ENCODE data around the gene VIL1. TPM values are rescaled to one million over a fixed set of nuclear protein-coding genes. Genes with fewer than 3 reads are reported as not detected.

The VIL1 gene
- total and polyA plus RNA-seq, 2 of the 13 experiments (the other 11 are each of a cell fraction or from before 2014, with no cell fraction given) = 287 to 301 TPM

DNA sequence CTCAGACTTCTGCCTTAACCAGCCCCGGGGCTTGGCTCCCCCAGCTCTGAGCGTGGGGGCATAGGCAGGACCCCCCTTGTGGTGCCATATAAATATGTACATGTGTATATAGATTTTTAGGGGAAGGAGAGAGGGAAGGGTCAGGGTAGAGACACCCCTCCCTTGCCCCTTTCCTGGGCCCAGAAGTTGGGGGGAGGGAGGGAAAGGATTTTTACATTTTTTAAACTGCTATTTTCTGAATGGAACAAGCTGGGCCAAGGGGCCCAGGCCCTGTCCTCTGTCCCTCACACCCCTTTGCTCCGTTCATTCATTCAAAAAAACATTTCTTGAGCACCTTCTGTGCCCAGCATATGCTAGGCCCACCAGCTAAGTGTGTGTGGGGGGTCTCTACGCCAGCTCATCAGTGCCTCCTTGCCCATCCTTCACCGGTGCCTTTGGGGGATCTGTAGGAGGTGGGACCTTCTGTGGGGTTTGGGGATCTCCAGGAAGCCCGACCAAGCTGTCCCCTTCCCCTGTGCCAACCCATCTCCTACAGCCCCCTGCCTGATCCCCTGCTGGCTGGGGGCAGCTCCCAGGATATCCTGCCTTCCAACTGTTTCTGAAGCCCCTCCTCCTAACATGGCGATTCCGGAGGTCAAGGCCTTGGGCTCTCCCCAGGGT is 13.7 kb upstream of the VIL1 start (continued):
- TF ChIP-seq STAT6 (CRISPR knock-in tag; IDR thresholded peaks at IDR 0.05; ENCODE audit: borderline replicate concordance) (0 out of 2 replicates have a peak, but pooled peaks have one; percentile 54), NR2F6 (IDR thresholded peaks at IDR 0.05) (peak; percentile 85; the same call in 1 of the 2 replicates), NR2F6 (CRISPR knock-in tag; IDR thresholded peaks at IDR 0.05) (peak; percentile 85; the same call in 1 of the 2 replicates), MEF2D (CRISPR knock-in tag; IDR thresholded peaks at IDR 0.05) (0 out of 2 replicates have a peak, but pooled peaks have one; percentile 10), HOXA3 (CRISPR knock-in tag; IDR thresholded peaks at IDR 0.05) (peak; percentile 54; the same call in 1 of the 2 replicates), ZNF761 (CRISPR knock-in tag; conservative IDR thresholded peaks at IDR 0.05) (0 out of 2 replicates have a peak, but pooled peaks have one; percentile 46), YY1 (IDR thresholded peaks at IDR 0.05; ENCODE audit: insufficient read depth, insufficient replicate concordance, low read depth, low read length) (peak; percentile 55), RARA (CRISPR knock-in tag; IDR thresholded peaks at IDR 0.05) (peak; percentile 56), ZNF343 (CRISPR knock-in tag; IDR thresholded peaks at IDR 0.05) (peak; percentile 70; the same call in 1 of the 2 replicates), ZNF713 (CRISPR knock-in tag; IDR thresholded peaks at IDR 0.05) (peak; percentile 66; the same call in 1 of the 2 replicates), POLR2G (IDR thresholded peaks at IDR 0.05; ENCODE audit: low read depth, low read length) (peak; percentile 33), ATF5 (CRISPR knock-in tag; IDR thresholded peaks at IDR 0.05; ENCODE audit: low read depth) (no peak), ZNF839 (CRISPR knock-in tag; IDR thresholded peaks at IDR 0.05; ENCODE audit: borderline replicate concordance) (0 out of 2 replicates have a peak, but pooled peaks have one; percentile 39), NR2F1 (CRISPR knock-in tag; IDR thresholded peaks at IDR 0.05) (peak in 1 of 2 experiments; percentile 69; a peak in 1 of 4 replicates), KLF16 (CRISPR knock-in tag; IDR thresholded peaks at IDR 0.05) (no peak), SPEN (CRISPR knock-in tag; IDR thresholded peaks at IDR 0.05; ENCODE audit: low read depth) (peak; percentile 60; the same call in 1 of the 2 replicates), ZNF354B (CRISPR knock-in tag; IDR thresholded peaks at IDR 0.05) (no peak), FUBP1 (CRISPR knock-in tag; IDR thresholded peaks at IDR 0.05; ENCODE audit: borderline replicate concordance) (peak; percentile 91), ZBTB7A (CRISPR knock-in tag; IDR thresholded peaks at IDR 0.05) (peak; percentile 74; the same call in 1 of the 2 replicates), BORCS8-MEF2B (CRISPR knock-in tag; IDR thresholded peaks at IDR 0.05) (no peak), ZKSCAN1 (IDR thresholded peaks at IDR 0.05; ENCODE audit: low read length) (0 out of 2 replicates have a peak, but pooled peaks have one; percentile 12), ZMAT3 (CRISPR knock-in tag; conservative IDR thresholded peaks at IDR 0.05) (0 out of 2 replicates have a peak, but pooled peaks have one; percentile 21)
- TF ChIP-seq, protein P1, sequence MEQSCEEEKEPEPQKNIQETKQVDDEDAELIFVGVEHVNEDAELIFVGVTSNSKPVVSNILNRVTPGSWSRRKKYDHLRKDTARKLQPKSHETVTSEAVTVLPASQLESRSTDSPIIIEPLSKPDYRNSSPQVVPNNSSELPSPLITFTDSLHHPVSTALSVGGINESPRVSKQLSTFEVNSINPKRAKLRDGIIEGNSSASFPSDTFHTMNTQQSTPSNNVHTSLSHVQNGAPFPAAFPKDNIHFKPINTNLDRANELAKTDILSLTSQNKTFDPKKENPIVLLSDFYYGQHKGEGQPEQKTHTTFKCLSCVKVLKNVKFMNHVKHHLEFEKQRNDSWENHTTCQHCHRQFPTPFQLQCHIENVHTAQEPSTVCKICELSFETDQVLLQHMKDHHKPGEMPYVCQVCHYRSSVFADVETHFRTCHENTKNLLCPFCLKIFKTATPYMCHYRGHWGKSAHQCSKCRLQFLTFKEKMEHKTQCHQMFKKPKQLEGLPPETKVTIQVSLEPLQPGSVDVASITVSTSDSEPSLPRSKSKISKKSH (CRISPR knock-in tag; IDR thresholded peaks at IDR 0.05; ENCODE audit: borderline replicate concordance) = 0 out of 2 replicates have a peak, but pooled peaks have one; percentile 9

Measured in HepG2 (cell line).